HCT116 (cell line): ENCODE results near the gene LYSMD2.

Experiments used
- CEBPB ChIP-seq: IDR thresholded peaks from 2 replicates; pipeline ENCODE4 v1.6.1; 2012; ENCODE audit warnings: low read depth
- CTCF ChIP-seq, 3 experiments: fragments of 200-600 bp in 1 of 3; sonication (generic) in 1 of 3; IDR thresholded peaks in 2 of 3; conservative IDR thresholded peaks in 1 of 3; 2 replicates each; pipeline ENCODE4 v1.5.1; 2012 to 2017; ENCODE audit warnings: low read depth in 2 of 3, low read length in 2 of 3, antibody characterized with exemption in 1 of 3, borderline replicate concordance in 1 of 3, control low read depth in 1 of 3, mild to moderate bottlenecking in 1 of 3, mixed read lengths in 1 of 3, mixed run types in 1 of 3, moderate library complexity in 1 of 3; ENCODE audit not compliant: insufficient read depth in 1 of 3
- ELF1 ChIP-seq: IDR thresholded peaks from 2 replicates; pipeline ENCODE4 v1.6.1; 2012; ENCODE audit warnings: low read depth, borderline replicate concordance
- EZH2 ChIP-seq: fragments of 200-600 bp; sonication (generic); IDR thresholded peaks from 2 replicates; pipeline ENCODE4 v1.6.1; 2017; ENCODE audit warnings: antibody characterized with exemption, mixed run types
- EZH2phosphoT487 ChIP-seq: fragments of 200-600 bp; IDR thresholded peaks from 2 replicates; pipeline ENCODE4 v1.6.1; 2018; ENCODE audit warnings: antibody characterized with exemption, borderline replicate concordance
- MAX ChIP-seq: IDR thresholded peaks from 2 replicates; pipeline ENCODE4 v1.6.1; 2012
- POLR2A ChIP-seq: IDR thresholded peaks from 2 replicates; pipeline ENCODE4 v1.7.0; 2011; ENCODE audit warnings: borderline replicate concordance; ENCODE audit not compliant: insufficient read depth, insufficient read length; ENCODE audit errors: extremely low read depth
- POLR2AphosphoS5 ChIP-seq: IDR thresholded peaks from 2 replicates; pipeline ENCODE4 v1.6.1; 2011; ENCODE audit warnings: mild to moderate bottlenecking, low read depth, low read length, moderate library complexity
- YY1 ChIP-seq: IDR thresholded peaks from 2 replicates; pipeline ENCODE4 v1.6.1; 2011; ENCODE audit warnings: low read length, low read depth, moderate library complexity, mild to moderate bottlenecking; ENCODE audit not compliant: insufficient replicate concordance; ENCODE audit errors: extremely low read depth
- TF ChIP-seq, protein P1 (sequence below): IDR thresholded peaks from 2 replicates; pipeline ENCODE4 v1.6.1; 2012

DNA sequence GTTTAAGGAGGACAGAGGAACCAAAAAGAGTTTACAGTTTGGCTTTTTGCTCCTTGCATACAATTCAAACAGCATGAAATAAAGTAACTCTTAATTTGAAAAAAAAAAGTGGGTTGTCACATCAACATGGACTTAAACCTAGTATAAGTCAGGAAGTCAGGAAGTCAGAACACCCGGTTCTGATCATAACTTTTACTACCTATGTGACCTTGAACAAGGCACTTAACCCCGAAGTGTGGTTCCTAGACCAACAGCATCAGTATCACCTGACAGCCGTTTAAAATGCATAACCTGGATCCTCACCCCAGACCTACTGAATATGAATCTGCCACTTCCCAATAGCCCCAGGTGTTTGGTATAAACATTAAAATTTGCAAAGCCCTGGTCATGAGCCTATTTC, 18.7 kb downstream of the LYSMD2 start:
- no peak for TF ChIP-seq CTCF (IDR thresholded peaks at IDR 0.05 in 2 of 3, conservative IDR thresholded peaks at IDR 0.05 in 1 of 3; ENCODE audit: borderline replicate concordance in 1 of 3, insufficient read depth in 1 of 3, low read depth in 2 of 3, low read length in 2 of 3)
- TF ChIP-seq, protein P1, sequence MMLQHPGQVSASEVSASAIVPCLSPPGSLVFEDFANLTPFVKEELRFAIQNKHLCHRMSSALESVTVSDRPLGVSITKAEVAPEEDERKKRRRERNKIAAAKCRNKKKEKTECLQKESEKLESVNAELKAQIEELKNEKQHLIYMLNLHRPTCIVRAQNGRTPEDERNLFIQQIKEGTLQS: no peak
- TF ChIP-seq MAX: no peak
- TF ChIP-seq POLR2A: no peak
- no peak for TF ChIP-seq POLR2AphosphoS5
- no peak for TF ChIP-seq YY1
- no peak for TF ChIP-seq EZH2
- TF ChIP-seq CEBPB: no peak
- no peak for TF ChIP-seq EZH2phosphoT487
- no peak for TF ChIP-seq ELF1
